Right lung (tissue), 5 donors: ENCODE measurements around the gene CCDC182. TPM values are rescaled to one million over a fixed set of nuclear protein-coding genes. Genes with fewer than 3 reads are reported as not detected.
A peak's percentile ranks its signal among the peaks of the same experiment; 100 is the strongest.

Experiments used
- DNase-seq, 2 donors: peaks; one replicate each; pipeline ENCODE4 v3.0.0-alpha.2; 2013
- polyA plus RNA-seq, 5 donors: library from polyadenylated mRNA; unstranded; fragments of 120-200 nt; gene quantifications; one replicate each; pipeline versions ENCODE4 v1.2.1 to v1.2.3, GENCODE V29; 2013; ENCODE audit warnings: inconsistent platforms in 1 of 5, low replicate concordance in 1 of 5; ENCODE audit not compliant: insufficient read length in 5 of 5, insufficient read depth in 1 of 5

CCDC182 gene
- polyA plus RNA-seq, 5 donors: not detected

- no peak for DNase-seq
These were observed 12.6 kb upstream of the CCDC182 start for GRCh38 chr17:57757735-57758134.

- no peak for DNase-seq
These were observed 11.9 kb upstream of the CCDC182 start for GRCh38 chr17:57756951-57757350.

- no peak for DNase-seq
These were observed 10.5 kb upstream of the CCDC182 start for GRCh38 chr17:57755480-57756070.

- DNase-seq: no peak
These were observed 7.2 kb upstream of the CCDC182 start for GRCh38 chr17:57752031-57752905.

- peak; percentile 45 to 52 for DNase-seq
These were observed 6.4 kb upstream of the CCDC182 start for GRCh38 chr17:57751348-57751971.

- peak in 1 of 2 donors; percentile 19 for DNase-seq
These were observed 5.8 kb upstream of the CCDC182 start for GRCh38 chr17:57750895-57751294.

- no peak for DNase-seq
These were observed 5.2 kb upstream of the CCDC182 start for GRCh38 chr17:57750109-57750871.

- DNase-seq: no peak
These were observed 4.6 kb upstream of the CCDC182 start for GRCh38 chr17:57749701-57750100.

GRCh38 chr17:57747221-57748017 is 2.3 kb upstream of the CCDC182 start:
- peak; percentile 32 to 42 for DNase-seq

- no peak for DNase-seq
These were observed 1.1 kb upstream of the CCDC182 start for GRCh38 chr17:57746221-57746620.

GRCh38 chr17:57744195-57745170 is 616 bp downstream of the CCDC182 start:
- DNase-seq: no peak

- DNase-seq: no peak
These were observed 4.9 kb downstream of the CCDC182 start for GRCh38 chr17:57740235-57740528.

- no peak for DNase-seq
These were observed 5.5 kb downstream of the CCDC182 start for GRCh38 chr17:57739402-57740234.

GRCh38 chr17:57737450-57737849 is 7.6 kb downstream of the CCDC182 start:
- DNase-seq: no peak

GRCh38 chr17:57735707-57736106 is 9.4 kb downstream of the CCDC182 start:
- DNase-seq: no peak

GRCh38 chr17:57735230-57735629 is 9.9 kb downstream of the CCDC182 start:
- no peak for DNase-seq

- DNase-seq: no peak
These were observed 12.0 kb downstream of the CCDC182 start for GRCh38 chr17:57733085-57733484.

GRCh38 chr17:57732062-57732461 is 13.0 kb downstream of the CCDC182 start:
- peak in 1 of 2 donors; percentile 28 for DNase-seq

GRCh38 chr17:57730026-57730701 is 14.9 kb downstream of the CCDC182 start:
- DNase-seq: no peak
